Activated T-cell treated with anti-CD3 and anti-CD28 coated beads, Interleukin-2, amount 50 U/mL, for 48 hours (primary cell): ENCODE results near the gene GTF2IRD1.
"Not testable (repeated sequence)": the region's sequence is repeated elsewhere in the genome, so short reads cannot be mapped to it uniquely, and the experiment has no call there.

Experiments
- DNase-seq, 2 experiments: peaks; one replicate each; pipeline ENCODE4 v3.0.0-alpha.2; 2020

The GTF2IRD1 gene

GRCh38 chr7:74437291-74437571 lies 16.5 kb upstream of the GTF2IRD1 start:
- DNase-seq = not testable (repeated sequence)

DNA sequence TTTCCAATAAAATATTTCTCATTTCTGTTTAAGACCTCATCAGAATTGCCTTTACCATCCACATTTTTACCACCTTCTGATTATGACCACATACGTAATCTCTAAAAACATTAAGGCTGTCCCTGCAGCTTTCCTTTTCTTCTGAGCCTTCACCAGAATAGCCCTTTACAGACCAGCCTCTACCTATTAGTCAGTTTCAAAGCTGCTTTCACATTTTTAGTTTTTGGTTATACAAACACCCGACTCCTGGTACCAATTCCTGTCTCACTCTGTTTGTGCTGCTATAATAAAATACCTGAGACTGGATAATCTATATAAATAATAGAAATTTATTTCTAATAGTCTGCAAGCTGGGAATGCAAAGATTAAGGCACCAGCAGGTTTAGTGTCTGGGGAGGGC lies 15.4 kb upstream of the GTF2IRD1 start:
- DNase-seq = no peak

DNA sequence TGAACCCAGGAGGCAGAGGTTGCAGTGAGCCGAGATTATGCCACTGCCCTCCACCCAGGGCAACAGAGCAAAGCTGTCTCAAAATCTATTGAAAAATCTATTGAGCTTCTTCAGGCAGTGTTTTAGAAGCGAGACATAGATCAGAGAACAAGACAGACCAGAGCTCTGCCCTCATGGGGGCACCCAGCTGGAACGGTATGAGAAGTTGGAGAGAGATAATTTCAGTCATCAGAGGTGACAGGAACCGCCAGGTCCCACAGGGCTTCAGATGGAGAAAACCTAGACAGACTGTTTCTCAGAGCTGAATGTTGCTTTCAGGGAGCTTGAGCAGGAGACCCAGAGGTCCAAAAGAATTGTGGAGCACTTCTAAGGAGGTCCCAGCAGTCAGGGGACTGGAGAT lies 14.2 kb upstream of the GTF2IRD1 start:
- no peak for DNase-seq

- DNase-seq = not testable (repeated sequence)
Measured at GRCh38 chr7:74440143-74440542, 13.6 kb upstream of the GTF2IRD1 start.

GRCh38 chr7:74441801-74442200 lies 11.9 kb upstream of the GTF2IRD1 start:
- no peak for DNase-seq

DNA sequence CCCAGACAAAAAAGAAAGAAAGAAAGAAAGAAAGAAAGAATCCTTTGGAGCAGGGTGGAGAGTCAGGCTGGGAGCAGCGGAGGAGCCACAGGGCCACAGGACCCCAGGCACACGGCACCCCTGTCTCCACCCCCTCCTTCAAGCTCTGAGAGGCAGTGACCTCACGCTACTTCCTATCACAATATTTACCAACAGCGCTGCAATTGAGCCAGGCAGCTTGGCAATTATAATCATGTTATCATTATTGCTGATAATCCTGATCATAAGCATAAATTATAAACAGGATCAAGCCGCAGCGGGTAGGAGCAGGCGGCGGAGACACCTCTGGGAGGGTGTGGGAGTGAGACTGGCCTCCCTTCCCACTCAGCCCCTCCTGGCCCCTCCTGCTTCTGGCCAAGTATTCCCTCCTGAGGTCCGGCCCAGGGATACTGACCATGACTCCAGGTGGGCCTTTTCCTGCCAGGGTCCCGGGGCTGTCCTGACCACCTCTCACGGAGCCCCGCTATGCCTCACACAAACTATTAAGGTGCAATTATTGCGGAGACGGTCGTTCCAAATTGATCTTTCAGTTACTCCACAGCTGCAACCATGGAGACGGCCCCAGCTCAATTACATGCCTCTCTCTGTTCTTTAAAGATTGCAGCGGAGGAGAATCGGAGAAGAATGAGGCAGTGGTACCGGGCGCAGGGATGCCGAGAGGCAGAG lies 10.0 kb upstream of the GTF2IRD1 start:
- no peak for DNase-seq

- DNase-seq = no peak
Measured at GRCh38 chr7:74449144-74449543, 4.6 kb upstream of the GTF2IRD1 start.

- DNase-seq = peak; percentile 81 to 83
Measured at GRCh38 chr7:74449809-74450397, 3.8 kb upstream of the GTF2IRD1 start.

DNA sequence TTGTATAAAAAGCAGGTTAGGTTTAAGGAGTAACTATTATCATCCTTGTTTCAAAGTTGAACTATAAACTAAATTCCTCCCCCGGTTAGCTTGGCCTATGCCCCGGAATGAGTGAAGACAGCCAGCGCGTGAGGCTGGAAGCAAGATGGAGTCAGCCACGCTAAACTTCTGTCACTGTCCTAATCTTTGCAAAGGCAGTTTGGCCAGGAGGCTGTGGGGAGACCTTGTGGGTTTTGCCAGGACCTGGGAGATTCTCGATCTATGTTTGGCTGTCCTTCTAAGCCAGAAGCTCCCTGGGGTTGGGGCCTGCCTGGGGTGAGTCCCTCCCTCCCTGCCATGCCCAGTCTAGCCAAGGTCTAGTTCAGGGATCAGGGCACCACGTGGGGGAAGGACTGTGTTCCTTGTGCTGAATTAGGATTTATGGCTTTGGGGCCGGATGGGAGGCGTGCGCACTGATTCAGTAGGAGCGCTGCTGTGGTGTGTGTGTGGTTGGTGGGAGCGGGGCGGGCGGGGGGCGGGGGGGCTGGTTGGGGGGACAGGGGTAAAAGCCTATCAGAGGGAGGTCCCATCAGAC lies 871 bp upstream of the GTF2IRD1 start:
- DNase-seq = peak; percentile 55 to 63

GRCh38 chr7:74454021-74454924 lies 567 bp downstream of the GTF2IRD1 start:
- DNase-seq = peak in 1 of 2 experiments; percentile 41

DNA sequence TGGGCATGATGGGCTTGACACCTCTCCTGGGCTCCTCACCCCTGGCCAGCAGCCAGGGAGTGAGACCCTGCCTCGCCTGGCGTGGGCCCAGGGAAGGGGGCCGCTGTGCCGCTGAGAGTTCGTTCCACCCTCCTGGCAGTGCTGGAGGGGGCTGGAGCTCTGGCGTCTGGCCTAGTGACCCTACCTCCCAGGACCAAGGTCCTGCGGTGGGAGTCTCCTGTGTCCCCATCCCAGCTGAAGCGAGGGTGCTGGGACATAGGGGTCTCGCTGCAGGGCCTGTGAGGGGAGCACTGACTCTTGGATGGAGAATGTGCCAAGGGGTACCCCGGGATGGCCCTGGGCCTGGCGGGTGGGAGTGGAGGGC lies 1.2 kb downstream of the GTF2IRD1 start:
- no peak for DNase-seq

DNA sequence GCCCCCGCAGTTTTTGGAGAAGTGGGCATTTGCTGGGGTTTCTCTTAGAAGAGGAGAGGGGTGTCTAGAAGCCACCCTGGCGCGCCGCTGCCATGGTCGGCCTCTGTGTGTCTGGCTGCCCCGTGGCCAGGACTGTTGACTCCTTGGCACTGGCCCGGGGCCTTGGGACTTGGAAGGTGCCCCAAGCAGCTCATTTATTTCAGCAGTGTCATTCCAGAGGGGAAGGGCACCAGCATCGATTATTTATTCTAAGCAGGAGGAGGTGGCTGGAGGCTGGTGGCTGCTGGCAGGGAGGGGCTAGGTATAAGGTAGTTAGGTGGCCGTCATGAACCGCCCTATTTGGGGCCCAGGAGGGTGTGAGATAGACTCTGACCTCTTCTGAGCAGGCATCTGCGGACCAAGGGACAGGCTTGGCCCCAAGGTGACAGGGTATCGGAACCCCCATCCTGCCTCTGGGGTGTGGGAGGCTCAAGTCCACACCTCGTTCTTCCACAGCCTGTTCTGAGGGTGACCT lies 1.6 kb downstream of the GTF2IRD1 start:
- DNase-seq = no peak

DNA sequence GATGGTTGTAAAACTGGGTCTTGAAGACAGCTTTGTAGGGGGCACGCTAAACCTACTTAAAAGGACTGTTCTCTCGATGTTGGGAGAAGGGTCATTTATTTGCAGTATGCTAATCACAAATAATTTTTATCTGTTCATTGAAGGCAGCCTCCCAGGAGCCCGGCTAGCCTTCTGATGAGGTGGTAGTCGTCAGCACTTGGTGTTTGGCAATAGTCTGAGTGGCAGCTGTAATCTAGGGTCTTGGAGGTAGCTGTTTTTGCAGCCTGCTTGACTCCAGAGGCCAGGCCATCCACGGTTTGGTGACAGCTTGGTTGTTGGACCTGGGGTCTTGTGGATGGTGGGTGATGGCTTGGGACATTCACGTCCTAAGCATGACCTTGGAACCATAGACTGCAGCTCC lies 2.2 kb downstream of the GTF2IRD1 start:
- DNase-seq = no peak

DNA sequence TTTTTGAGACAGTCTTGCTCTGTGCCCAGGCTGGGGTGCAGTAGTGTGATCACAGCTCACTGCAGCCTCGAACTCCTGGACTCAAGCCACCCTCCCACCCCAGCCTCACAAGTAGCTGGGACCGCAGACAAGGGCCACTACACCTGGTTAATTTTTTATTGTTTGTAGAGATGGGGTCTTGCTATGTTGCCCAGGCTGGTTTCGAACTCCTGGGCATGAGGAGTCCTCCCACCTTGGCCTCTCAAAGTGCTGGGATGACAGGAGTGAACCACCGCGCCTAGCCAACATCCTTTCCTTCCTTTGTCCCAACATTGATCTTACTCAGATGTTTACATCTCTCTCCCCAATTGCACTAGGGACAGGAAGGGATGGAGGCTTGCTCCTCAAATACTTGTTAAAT lies 3.3 kb downstream of the GTF2IRD1 start:
- no peak for DNase-seq

DNA sequence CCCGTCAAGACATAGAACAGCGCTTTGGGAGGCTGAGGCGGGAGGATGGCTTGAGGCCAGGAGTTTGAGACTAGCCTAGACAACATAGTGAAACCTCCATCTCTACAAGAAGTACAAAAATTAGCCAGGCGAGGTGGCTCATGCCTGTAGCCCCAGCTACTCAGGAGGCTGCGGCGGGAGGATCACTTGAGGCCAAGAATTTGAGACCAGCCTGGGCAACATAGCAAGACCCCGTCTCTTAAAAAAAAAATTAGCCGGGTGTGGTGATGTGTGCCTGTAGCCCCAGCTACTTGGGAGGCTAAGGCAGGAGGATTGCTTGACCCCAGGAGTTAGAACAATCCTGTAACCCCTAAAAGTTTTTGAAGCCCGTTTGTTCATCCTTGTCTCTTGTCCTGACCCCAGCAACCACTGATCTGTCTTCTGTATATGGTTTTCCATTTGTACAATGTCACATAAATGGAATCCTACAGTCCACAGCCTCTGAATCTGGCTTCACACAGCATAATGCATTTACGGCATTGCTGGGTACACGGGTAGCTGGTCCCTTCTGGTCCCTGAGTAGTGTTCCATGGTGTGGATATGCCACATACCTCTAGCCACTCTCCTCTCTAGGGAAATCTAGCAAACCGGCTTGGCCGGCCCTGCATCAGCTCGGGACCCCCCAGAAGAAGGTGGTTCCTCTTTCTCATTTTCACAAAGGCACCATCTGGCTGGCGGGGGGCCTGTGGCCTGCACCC lies 8.4 kb downstream of the GTF2IRD1 start:
- DNase-seq = no peak

DNA sequence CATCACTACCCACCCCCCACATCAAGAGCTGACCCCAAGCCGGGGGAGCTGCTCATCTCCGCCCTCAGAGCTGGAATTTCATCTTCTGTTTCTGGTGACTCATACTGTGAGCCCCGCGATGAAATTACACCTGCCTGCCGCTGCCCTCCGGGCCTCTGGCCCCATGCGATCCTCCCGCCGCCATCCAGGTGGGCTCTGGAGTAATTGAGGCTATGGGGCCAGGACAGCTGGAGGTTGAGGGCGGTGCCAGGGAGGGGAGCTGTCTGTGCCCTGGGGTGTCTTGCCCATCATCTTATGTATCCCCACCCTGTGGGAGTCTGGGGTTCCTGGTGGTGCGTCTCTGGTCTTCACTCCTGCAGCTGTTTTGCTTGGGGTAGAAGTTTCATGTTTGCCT lies 9.0 kb downstream of the GTF2IRD1 start:
- no peak for DNase-seq

- DNase-seq = no peak
Measured at GRCh38 chr7:74464931-74465886, 11.5 kb downstream of the GTF2IRD1 start.

DNA sequence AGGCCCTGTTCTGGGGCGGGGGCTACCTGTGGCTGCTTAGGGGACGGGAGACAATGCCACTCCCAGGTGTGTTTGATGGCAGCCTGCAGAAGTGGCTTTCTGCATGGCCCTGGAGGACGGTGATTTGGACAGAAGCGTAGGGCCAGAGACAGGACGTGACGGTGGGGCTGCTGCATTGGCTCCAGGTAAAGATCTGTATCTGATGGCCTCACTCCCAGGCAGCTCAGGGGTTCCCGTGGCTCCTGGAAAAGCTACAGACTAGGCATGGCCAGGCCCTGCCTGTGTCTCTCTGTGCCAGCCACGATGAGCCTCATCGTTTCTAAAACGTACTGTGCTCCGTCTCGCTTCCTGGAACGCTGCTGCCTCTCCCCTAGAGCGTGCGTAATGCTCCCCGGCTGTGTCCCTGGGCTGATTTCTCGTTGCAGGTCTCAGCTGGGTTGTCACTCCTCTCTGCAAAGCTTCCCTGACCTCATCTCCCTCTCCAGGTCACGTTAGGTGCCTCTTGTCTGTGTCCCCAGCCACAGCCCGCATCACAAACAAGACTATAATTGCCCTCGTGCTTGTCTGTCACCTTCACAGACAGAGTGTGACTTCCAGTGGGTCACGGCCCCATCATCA lies 12.6 kb downstream of the GTF2IRD1 start:
- no peak for DNase-seq

- no peak for DNase-seq
Measured at GRCh38 chr7:74467876-74468275, 14.2 kb downstream of the GTF2IRD1 start.

DNA sequence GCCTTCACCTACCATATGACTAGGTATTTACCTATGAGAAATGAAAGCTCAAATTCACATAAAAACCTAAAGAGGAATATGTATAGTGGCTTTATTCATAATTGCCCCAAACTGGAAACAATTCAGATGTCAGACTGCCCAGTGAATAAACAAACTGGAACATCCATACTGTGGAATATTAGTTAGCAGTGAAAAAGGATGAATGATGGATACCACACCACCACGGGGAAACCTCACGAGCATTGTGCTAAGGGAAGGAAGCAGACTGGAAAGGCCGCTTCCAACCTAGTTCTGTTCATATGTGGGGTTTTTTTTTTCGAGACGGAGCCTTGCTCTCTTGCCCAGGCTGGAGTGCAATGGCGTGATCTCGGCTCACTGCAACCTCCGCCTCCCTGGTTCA lies 16.8 kb downstream of the GTF2IRD1 start:
- DNase-seq = no peak

- no peak for DNase-seq
Measured at GRCh38 chr7:74473116-74473515, 19.4 kb downstream of the GTF2IRD1 start.
